ENCODE results near the gene PRRC2A. TPM values are rescaled to one million over a fixed set of nuclear protein-coding genes. Genes with fewer than 3 reads are reported as not detected.
A peak's percentile ranks its signal among the peaks of the same experiment; 100 is the strongest.

The PRRC2A gene
- polyA plus RNA-seq (2012; ENCODE audit: insufficient read depth, insufficient read length, low read depth): 240 TPM

DNA sequence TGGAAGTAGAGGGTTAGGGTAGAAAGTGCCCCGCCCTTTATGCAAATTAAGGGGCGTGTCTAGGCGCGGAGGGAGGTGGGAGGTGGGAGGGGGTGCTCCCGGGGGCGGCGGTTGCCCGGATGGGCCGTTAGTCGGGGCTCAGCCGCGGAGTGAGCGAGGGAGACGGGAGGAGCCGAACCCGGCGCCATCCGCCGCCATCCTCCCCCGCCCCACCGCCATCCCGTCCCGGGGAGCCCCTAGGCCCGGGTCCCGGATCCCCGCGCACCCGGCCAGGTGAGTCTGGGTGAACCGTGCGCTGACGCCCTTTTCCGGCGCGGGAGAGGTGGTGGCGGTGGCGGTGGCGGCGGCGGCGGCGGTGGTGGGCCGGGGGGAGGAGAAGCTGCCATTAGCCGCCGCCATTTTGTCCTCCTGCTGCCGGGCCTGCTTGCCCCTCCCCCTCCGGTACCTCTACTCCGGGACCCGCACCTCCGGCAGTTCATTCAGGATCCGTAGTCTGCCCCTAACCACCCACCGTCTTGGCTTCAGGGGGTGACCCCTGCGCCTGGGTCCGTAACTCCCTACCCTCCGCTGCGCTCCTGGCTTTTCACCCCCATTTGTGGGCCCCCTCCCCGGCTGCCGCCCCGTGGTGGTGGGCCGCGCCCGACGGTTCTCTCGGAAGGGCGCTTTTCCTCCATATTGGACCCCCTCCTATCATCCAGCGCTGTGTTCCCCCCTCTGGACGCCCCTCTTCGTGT is at the start of gene PRRC2A:
PRRC2A (plus strand) TSS at position 130 of the 734 bp plus-strand sequence. CDS start 2,075 bp downstream, outside the sequence.
- DNase-seq: peak; percentile 96
- Histone ChIP-seq H3K27me3 (no peaks in the 10 kb centered on the region), H3K36me3 (peaks cover 39% of the 10 kb centered on the region), H3K4me3 (ENCODE audit: low read depth, low read length) (peak within 1 kb of the TSS; percentile 85), H3K9me3 (no peaks in the 10 kb centered on the region), H3K4me1 (no peaks in the 10 kb centered on the region)
- TF ChIP-seq, protein P1, sequence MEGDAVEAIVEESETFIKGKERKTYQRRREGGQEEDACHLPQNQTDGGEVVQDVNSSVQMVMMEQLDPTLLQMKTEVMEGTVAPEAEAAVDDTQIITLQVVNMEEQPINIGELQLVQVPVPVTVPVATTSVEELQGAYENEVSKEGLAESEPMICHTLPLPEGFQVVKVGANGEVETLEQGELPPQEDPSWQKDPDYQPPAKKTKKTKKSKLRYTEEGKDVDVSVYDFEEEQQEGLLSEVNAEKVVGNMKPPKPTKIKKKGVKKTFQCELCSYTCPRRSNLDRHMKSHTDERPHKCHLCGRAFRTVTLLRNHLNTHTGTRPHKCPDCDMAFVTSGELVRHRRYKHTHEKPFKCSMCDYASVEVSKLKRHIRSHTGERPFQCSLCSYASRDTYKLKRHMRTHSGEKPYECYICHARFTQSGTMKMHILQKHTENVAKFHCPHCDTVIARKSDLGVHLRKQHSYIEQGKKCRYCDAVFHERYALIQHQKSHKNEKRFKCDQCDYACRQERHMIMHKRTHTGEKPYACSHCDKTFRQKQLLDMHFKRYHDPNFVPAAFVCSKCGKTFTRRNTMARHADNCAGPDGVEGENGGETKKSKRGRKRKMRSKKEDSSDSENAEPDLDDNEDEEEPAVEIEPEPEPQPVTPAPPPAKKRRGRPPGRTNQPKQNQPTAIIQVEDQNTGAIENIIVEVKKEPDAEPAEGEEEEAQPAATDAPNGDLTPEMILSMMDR (IDR thresholded peaks at IDR 0.05; ENCODE audit: low read depth, low read length): no peak

DNA sequence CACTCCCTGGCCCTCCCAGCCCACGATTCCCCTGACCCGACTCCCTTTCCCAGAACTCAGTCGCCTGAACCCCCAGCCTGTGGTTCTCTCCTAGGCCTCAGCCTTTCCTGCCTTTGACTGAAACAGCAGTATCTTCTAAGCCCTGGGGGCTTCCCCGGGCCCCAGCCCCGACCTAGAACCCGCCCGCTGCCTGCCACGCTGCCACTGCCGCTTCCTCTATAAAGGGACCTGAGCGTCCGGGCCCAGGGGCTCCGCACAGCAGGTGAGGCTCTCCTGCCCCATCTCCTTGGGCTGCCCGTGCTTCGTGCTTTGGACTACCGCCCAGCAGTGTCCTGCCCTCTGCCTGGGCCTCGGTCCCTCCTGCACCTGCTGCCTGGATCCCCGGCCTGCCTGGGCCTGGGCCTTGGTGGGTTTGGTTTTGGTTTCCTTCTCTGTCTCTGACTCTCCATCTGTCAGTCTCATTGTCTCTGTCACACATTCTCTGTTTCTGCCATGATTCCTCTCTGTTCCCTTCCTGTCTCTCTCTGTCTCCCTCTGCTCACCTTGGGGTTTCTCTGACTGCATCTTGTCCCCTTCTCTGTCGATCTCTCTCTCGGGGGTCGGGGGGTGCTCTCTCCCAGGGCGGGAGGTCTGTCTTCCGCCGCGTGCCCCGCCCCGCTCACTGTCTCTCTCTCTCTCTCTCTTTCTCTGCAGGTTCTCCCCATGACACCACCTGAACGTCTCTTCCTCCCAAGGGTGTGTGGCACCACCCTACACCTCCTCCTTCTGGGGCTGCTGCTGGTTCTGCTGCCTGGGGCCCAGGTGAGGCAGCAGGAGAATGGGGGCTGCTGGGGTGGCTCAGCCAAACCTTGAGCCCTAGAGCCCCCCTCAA is 48.2 kb upstream of the PRRC2A start, which contains the start of gene LTA:
LTA (plus strand) TSS at position 249 of the 871 bp plus-strand sequence; CDS start at position 703, 454 bp downstream.
- Histone ChIP-seq H3K27me3 (no peaks in the 10 kb centered on the region; the same call in 1 of the 2 replicates), H3K9me3 (no peaks in the 10 kb centered on the region), H3K4me1 (peaks cover 6% of the 10 kb centered on the region; the same call in 1 of the 2 replicates), H3K36me3 (no peaks in the 10 kb centered on the region), H3K4me3 (ENCODE audit: low read depth, low read length) (no peak within 1 kb of the TSS)
- TF ChIP-seq, protein P1 (IDR thresholded peaks at IDR 0.05; ENCODE audit: low read depth, low read length): no peak
- DNase-seq: no peak

DNA sequence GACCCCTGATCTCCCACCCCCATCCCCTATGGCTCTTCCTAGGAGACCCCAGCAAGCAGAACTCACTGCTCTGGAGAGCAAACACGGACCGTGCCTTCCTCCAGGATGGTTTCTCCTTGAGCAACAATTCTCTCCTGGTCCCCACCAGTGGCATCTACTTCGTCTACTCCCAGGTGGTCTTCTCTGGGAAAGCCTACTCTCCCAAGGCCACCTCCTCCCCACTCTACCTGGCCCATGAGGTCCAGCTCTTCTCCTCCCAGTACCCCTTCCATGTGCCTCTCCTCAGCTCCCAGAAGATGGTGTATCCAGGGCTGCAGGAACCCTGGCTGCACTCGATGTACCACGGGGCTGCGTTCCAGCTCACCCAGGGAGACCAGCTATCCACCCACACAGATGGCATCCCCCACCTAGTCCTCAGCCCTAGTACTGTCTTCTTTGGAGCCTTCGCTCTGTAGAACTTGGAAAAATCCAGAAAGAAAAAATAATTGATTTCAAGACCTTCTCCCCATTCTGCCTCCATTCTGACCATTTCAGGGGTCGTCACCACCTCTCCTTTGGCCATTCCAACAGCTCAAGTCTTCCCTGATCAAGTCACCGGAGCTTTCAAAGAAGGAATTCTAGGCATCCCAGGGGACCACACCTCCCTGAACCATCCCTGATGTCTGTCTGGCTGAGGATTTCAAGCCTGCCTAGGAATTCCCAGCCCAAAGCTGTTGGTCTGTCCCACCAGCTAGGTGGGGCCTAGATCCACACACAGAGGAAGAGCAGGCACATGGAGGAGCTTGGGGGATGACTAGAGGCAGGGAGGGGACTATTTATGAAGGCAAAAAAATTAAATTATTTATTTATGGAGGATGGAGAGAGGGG is 47.0 kb upstream of the PRRC2A start:
- H3K27me3 ChIP-seq: no peaks in the 10 kb centered on the region; the same call in 1 of the 2 replicates

DNA sequence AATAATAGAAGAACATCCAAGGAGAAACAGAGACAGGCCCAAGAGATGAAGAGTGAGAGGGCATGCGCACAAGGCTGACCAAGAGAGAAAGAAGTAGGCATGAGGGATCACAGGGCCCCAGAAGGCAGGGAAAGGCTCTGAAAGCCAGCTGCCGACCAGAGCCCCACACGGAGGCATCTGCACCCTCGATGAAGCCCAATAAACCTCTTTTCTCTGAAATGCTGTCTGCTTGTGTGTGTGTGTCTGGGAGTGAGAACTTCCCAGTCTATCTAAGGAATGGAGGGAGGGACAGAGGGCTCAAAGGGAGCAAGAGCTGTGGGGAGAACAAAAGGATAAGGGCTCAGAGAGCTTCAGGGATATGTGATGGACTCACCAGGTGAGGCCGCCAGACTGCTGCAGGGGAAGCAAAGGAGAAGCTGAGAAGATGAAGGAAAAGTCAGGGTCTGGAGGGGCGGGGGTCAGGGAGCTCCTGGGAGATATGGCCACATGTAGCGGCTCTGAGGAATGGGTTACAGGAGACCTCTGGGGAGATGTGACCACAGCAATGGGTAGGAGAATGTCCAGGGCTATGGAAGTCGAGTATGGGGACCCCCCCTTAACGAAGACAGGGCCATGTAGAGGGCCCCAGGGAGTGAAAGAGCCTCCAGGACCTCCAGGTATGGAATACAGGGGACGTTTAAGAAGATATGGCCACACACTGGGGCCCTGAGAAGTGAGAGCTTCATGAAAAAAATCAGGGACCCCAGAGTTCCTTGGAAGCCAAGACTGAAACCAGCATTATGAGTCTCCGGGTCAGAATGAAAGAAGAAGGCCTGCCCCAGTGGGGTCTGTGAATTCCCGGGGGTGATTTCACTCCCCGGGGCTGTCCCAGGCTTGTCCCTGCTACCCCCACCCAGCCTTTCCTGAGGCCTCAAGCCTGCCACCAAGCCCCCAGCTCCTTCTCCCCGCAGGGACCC is 46.1 kb upstream of the PRRC2A start:
- DNase-seq: no peak
- H3K9me3 ChIP-seq: no peaks in the 10 kb centered on the region
- no peaks in the 10 kb centered on the region for H3K36me3 ChIP-seq
- no peak overlapping the region for H3K4me3 ChIP-seq (ENCODE audit: low read depth, low read length)
- TF ChIP-seq, protein P1 (IDR thresholded peaks at IDR 0.05; ENCODE audit: low read depth, low read length): no peak
- peaks cover 6% of the 10 kb centered on the region; the same call in 1 of the 2 replicates for H3K4me1 ChIP-seq
- H3K27me3 ChIP-seq: no peaks in the 10 kb centered on the region

More for the DNA sequence above, 47.0 kb upstream of the PRRC2A start:
- DNase-seq: no peak
- H3K4me1 ChIP-seq: peaks cover 6% of the 10 kb centered on the region; the same call in 1 of the 2 replicates
- TF ChIP-seq, protein P1 (IDR thresholded peaks at IDR 0.05; ENCODE audit: low read depth, low read length): no peak
- H3K4me3 ChIP-seq (ENCODE audit: low read depth, low read length): no peak overlapping the region
- no peaks in the 10 kb centered on the region for H3K36me3 ChIP-seq
- no peaks in the 10 kb centered on the region for H3K9me3 ChIP-seq
